MCF 10A (cell line): ENCODE data around the gene STX19. TPM values are rescaled to one million over a fixed set of nuclear protein-coding genes. Genes with fewer than 3 reads are reported as not detected.

ENCODE experiments used
- BruUV-seq: library from RNA; stranded (reverse); fragments of 400-500 nt; replicated peaks from 2 replicates; lab custom pipeline; 2021; lab: Mats Ljungman, UMichigan
- CTCF ChIA-PET: fragments of 300-600 bp; sonication (Branson Sonifier 250); formaldehyde crosslinking; extraction: SDS; loops from one replicate; lab custom pipeline; 2021; ENCODE audit warnings: antibody characterized with exemption, inconsistent platforms; lab: Yijun Ruan, JAX
- POLR2A ChIA-PET: fragments of 300-600, 350-650 bp; sonication (Branson Sonifier 250); formaldehyde crosslinking; extraction: SDS; loops from one replicate; lab custom pipeline; 2020; ENCODE audit warnings: antibody characterized with exemption, inconsistent platforms; lab: Yijun Ruan, JAX
- DNase-seq: peaks from one replicate; pipeline ENCODE4 v3.0.0-alpha.2; 2018; ENCODE audit not compliant: unreplicated experiment
- H3K27ac Mint-ChIP-seq: one replicate; pipeline ENCODE4 v1.8.0; 2022; ENCODE audit warnings: mild to moderate bottlenecking, low read depth, mixed read lengths; ENCODE audit not compliant: unreplicated experiment
- H3K27me3 Mint-ChIP-seq: one replicate; pipeline ENCODE4 v1.8.0; 2022; ENCODE audit warnings: mixed read lengths; ENCODE audit not compliant: insufficient read depth, unreplicated experiment
- H3K36me3 Mint-ChIP-seq: one replicate; pipeline ENCODE4 v1.8.0; 2022; ENCODE audit warnings: mild to moderate bottlenecking, moderate library complexity, mixed read lengths; ENCODE audit not compliant: insufficient read depth, unreplicated experiment
- H3K4me1 Mint-ChIP-seq: one replicate; pipeline ENCODE4 v1.8.0; 2022; ENCODE audit warnings: mixed read lengths; ENCODE audit not compliant: insufficient read depth, unreplicated experiment
- H3K4me3 Mint-ChIP-seq: one replicate; pipeline ENCODE4 v1.8.0; 2022; ENCODE audit warnings: mild to moderate bottlenecking, moderate library complexity, mixed read lengths; ENCODE audit not compliant: unreplicated experiment
- H3K9me3 Mint-ChIP-seq: one replicate; pipeline ENCODE4 v1.8.0; 2022; ENCODE audit warnings: mixed read lengths; ENCODE audit not compliant: unreplicated experiment
- intact Hi-C: fragments of 100-400 bp; cut with micrococcal nuclease; formaldehyde crosslinking; loops from 2 replicates; pipeline ENCODE4 v1.14.1; 2022
- total RNA-seq: library from RNA; stranded (reverse); gene quantifications from 2 replicates; pipeline ENCODE4 v1.2.3, GENCODE V29; 2022
- TF ChIP-seq, protein P1 (sequence below): fragments of 200-600 bp; IDR thresholded peaks from one replicate; pipeline ENCODE4 v1.8.0; 2022; ENCODE audit warnings: antibody characterized with exemption, mild to moderate bottlenecking; ENCODE audit not compliant: unreplicated experiment

STX19 gene
- total RNA-seq, 1 experiment from 2014 or later: not detected

- ChIA-PET CTCF (interaction anchor here (0.7 to 6.4 kb wide), 11 partner anchors 9 to 289 kb away, joined by 3 to 37 read pairs (median 4); no protein-coding TSS in a partner anchor), POLR2A (interaction anchor here (0.7 kb wide), 1 partner anchor 71 kb away, joined by 4 read pairs; no protein-coding TSS in a partner anchor)
- BruUV-seq: no TSS peak
- intact Hi-C loops: no loop called here
- Mint-ChIP-seq H3K4me1 (peaks cover 5% of the 10 kb centered on the region), H3K9me3 (peaks cover 18% of the 10 kb centered on the region), H3K27ac (peak overlapping the region; percentile 47), H3K36me3 (peaks cover 21% of the 10 kb centered on the region), H3K4me3 (no peak overlapping the region), H3K27me3 (no peaks in the 10 kb centered on the region)
- TF ChIP-seq, protein P1, sequence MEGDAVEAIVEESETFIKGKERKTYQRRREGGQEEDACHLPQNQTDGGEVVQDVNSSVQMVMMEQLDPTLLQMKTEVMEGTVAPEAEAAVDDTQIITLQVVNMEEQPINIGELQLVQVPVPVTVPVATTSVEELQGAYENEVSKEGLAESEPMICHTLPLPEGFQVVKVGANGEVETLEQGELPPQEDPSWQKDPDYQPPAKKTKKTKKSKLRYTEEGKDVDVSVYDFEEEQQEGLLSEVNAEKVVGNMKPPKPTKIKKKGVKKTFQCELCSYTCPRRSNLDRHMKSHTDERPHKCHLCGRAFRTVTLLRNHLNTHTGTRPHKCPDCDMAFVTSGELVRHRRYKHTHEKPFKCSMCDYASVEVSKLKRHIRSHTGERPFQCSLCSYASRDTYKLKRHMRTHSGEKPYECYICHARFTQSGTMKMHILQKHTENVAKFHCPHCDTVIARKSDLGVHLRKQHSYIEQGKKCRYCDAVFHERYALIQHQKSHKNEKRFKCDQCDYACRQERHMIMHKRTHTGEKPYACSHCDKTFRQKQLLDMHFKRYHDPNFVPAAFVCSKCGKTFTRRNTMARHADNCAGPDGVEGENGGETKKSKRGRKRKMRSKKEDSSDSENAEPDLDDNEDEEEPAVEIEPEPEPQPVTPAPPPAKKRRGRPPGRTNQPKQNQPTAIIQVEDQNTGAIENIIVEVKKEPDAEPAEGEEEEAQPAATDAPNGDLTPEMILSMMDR: no peak
- DNase-seq: no peak
Measured at GRCh38 chr3:94070341-94070911, 42.0 kb upstream of the STX19 start.

- ChIA-PET CTCF (interaction anchor here (0.5 to 6.4 kb wide), 28 partner anchors 10 to 226 kb away, joined by 3 to 37 read pairs (median 4); no protein-coding TSS in a partner anchor), POLR2A (interaction anchor here (0.6 to 0.7 kb wide), 2 partner anchors 90 to 186 kb away, joined by 3 to 4 read pairs; partner anchors contain the start of gene ARL13B)
- peaks cover 15% of the 10 kb centered on the region for H3K4me1 Mint-ChIP-seq
- no TSS peak for BruUV-seq
- H3K27ac Mint-ChIP-seq: no peak overlapping the region
- H3K36me3 Mint-ChIP-seq: peaks cover 25% of the 10 kb centered on the region
- DNase-seq: peak; percentile 27
- no peaks in the 10 kb centered on the region for H3K27me3 Mint-ChIP-seq
- H3K9me3 Mint-ChIP-seq: peaks cover 18% of the 10 kb centered on the region
- intact Hi-C loops: loop anchor here (1.0 to 10.0 kb wide), 3 partner anchors 65 to 225 kb away; no protein-coding TSS in a partner anchor
- TF ChIP-seq, protein P1: peak; percentile 47
- no peak overlapping the region for H3K4me3 Mint-ChIP-seq
Measured at GRCh38 chr3:94069194-94069813, 40.9 kb upstream of the STX19 start.

GRCh38 chr3:94066506-94067500 is 38.4 kb upstream of the STX19 start:
- peaks cover 23% of the 10 kb centered on the region for H3K36me3 Mint-ChIP-seq
- no peak for DNase-seq
- no TSS peak for BruUV-seq
- ChIA-PET CTCF (interaction anchor here (0.6 to 6.4 kb wide), 4 partner anchors 13 to 75 kb away, joined by 3 to 37 read pairs (median 3); no protein-coding TSS in a partner anchor), POLR2A (interaction anchor here (1.2 kb wide), 1 partner anchor 93 kb away, joined by 3 read pairs; no protein-coding TSS in a partner anchor)
- H3K4me1 Mint-ChIP-seq: peaks cover 19% of the 10 kb centered on the region
- H3K9me3 Mint-ChIP-seq: peaks cover 10% of the 10 kb centered on the region
- H3K27ac Mint-ChIP-seq: no peak overlapping the region
- no peaks in the 10 kb centered on the region for H3K27me3 Mint-ChIP-seq
- intact Hi-C loops: loop anchor here (10.0 kb wide), 2 partner anchors 192 to 222 kb away; no protein-coding TSS in a partner anchor
- H3K4me3 Mint-ChIP-seq: no peak overlapping the region
- TF ChIP-seq, protein P1: no peak
